Hepatocyte (in vitro differentiated cells): ENCODE data around the gene CPEB1.

Source experiments
- CTCF ChIP-seq: fragments of 200-600 bp; sonication (generic); IDR thresholded peaks from 2 replicates; pipeline ENCODE4 v1.5.1; 2016; ENCODE audit warnings: antibody characterized with exemption, mild to moderate bottlenecking; ENCODE audit not compliant: poor library complexity
- EZH2 ChIP-seq: fragments of 200-600 bp; sonication (generic); IDR thresholded peaks from 2 replicates; pipeline ENCODE4 v1.6.1; 2016; ENCODE audit warnings: antibody characterized with exemption, mild to moderate bottlenecking, borderline replicate concordance
- EZH2phosphoT487 ChIP-seq: fragments of 200-600 bp; sonication (generic); IDR thresholded peaks from one replicate; pipeline ENCODE4 v1.6.1; 2018; ENCODE audit warnings: antibody characterized with exemption, mild to moderate bottlenecking, low read depth, moderate library complexity; ENCODE audit not compliant: unreplicated experiment, severe bottlenecking

- TF ChIP-seq CTCF (no peak), EZH2 (no peak), EZH2phosphoT487 (no peak)
These were observed 113.4 kb downstream of the CPEB1 start for GRCh38 chr15:82533801-82534200.
